SK-N-SH (cell line): Measurements from ENCODE around the gene SLC39A13. TPM values are rescaled to one million over a fixed set of nuclear protein-coding genes. Genes with fewer than 3 reads are reported as not detected.

Experiments
- CTCF ChIA-PET: fragments of 300-600, 350-600 bp; formaldehyde crosslinking; extraction: SDS; loops from one replicate; lab custom pipeline; 2021; lab: Yijun Ruan, JAX
- POLR2A ChIA-PET: fragments of 350-600 bp; sonication (Branson Sonifier 250); formaldehyde crosslinking; extraction: SDS; loops from one replicate; lab custom pipeline; 2020; ENCODE audit warnings: antibody characterized with exemption, inconsistent platforms; lab: Yijun Ruan, JAX
- DNase-seq: peaks from one replicate; pipeline ENCODE4 v3.0.0; 2012
- H2AFZ ChIP-seq: fragments of 200-600 bp; sonication (generic); 2 replicates; pipeline ENCODE4 v1.8.1; 2016; ENCODE audit warnings: antibody characterized with exemption, mild to moderate bottlenecking, low read depth
- H3F3A ChIP-seq: fragments of 200-600 bp; sonication (generic); replicated peaks from 2 replicates; pipeline ENCODE3; 2016; ENCODE audit warnings: antibody characterized with exemption, mild to moderate bottlenecking; ENCODE audit not compliant: insufficient read depth
- H3K27ac ChIP-seq, 2 experiments: fragments of 200-500 bp in 1 of 2; fragments of 200-600 bp in 1 of 2; sonication (Bioruptor generic) in 1 of 2; sonication (generic), shearing (Covaris generic) in 1 of 2; 2 replicates each; pipeline versions ENCODE4 v1.5.1 to v1.6.1; 2014 to 2016; ENCODE audit warnings: low read depth in 2 of 2, inconsistent platforms in 1 of 2, low read length in 1 of 2, mild to moderate bottlenecking in 1 of 2, mixed read lengths in 1 of 2
- H3K27me3 ChIP-seq: fragments of 200-600 bp; sonication (generic), shearing (Covaris generic); 2 replicates; pipeline ENCODE4 v1.6.1; 2016; ENCODE audit warnings: mixed run types; ENCODE audit not compliant: insufficient read depth
- H3K36me3 ChIP-seq, 2 experiments: fragments of 200-500 bp in 1 of 2; fragments of 200-600 bp in 1 of 2; sonication (Bioruptor generic) in 1 of 2; sonication (generic) in 1 of 2; replicated peaks in 1 of 2; 2 replicates each; pipeline versions ENCODE3 to v1.5.1; 2014 to 2016; ENCODE audit warnings: low read length in 1 of 2, mild to moderate bottlenecking in 1 of 2; ENCODE audit not compliant: insufficient read depth in 2 of 2, control insufficient read depth in 1 of 2
- H3K4me1 ChIP-seq, 2 experiments: fragments of 200-500 bp in 1 of 2; fragments of 200-600 bp in 1 of 2; sonication (Bioruptor generic) in 1 of 2; sonication (generic), shearing (Covaris generic) in 1 of 2; 2 replicates each; pipeline versions ENCODE4 v1.5.1 to v1.6.1; 2014 to 2016; ENCODE audit warnings: low read depth in 1 of 2, low read length in 1 of 2, mixed run types in 1 of 2; ENCODE audit not compliant: insufficient read depth in 2 of 2, control insufficient read depth in 1 of 2
- H3K4me2 ChIP-seq: fragments of 200-600 bp; sonication (generic), shearing (Covaris generic); 2 replicates; pipeline ENCODE4 v1.6.1; 2017; ENCODE audit warnings: mixed run types
- H3K4me3 ChIP-seq, 2 experiments: fragments of 200-500 bp in 1 of 2; fragments of 200-600 bp in 1 of 2; sonication (Bioruptor generic) in 1 of 2; sonication (generic), shearing (Covaris generic) in 1 of 2; 2 replicates each; pipeline versions ENCODE4 v1.5.1 to v1.8.1; 2014 to 2016; ENCODE audit warnings: low read depth in 2 of 2, inconsistent platforms in 1 of 2, low read length in 1 of 2, mild to moderate bottlenecking in 1 of 2, mixed read lengths in 1 of 2, moderate library complexity in 1 of 2
- H3K79me2 ChIP-seq: fragments of 200-600 bp; sonication (generic); 2 replicates; pipeline ENCODE4 v1.8.1; 2017; ENCODE audit warnings: mild to moderate bottlenecking; ENCODE audit not compliant: insufficient read depth
- H3K9ac ChIP-seq: fragments of 200-600 bp; sonication (generic); 2 replicates; pipeline ENCODE4 v1.6.1; 2017; ENCODE audit warnings: mixed run types
- H3K9me2 ChIP-seq: fragments of 200-600 bp; sonication (generic); 2 replicates; pipeline ENCODE4 v1.6.1; 2017; ENCODE audit warnings: mixed run types
- H3K9me3 ChIP-seq: fragments of 200-600 bp; sonication (generic); 2 replicates; pipeline ENCODE4 v1.6.1; 2017; ENCODE audit warnings: mixed run types, mild to moderate bottlenecking, moderate library complexity
- H4K20me1 ChIP-seq: fragments of 200-600 bp; sonication (generic); 2 replicates; pipeline ENCODE4 v1.6.1; 2017; ENCODE audit warnings: mild to moderate bottlenecking, mixed run types; ENCODE audit not compliant: insufficient read depth
- CTCF ChIP-seq: fragments of 200-600 bp; sonication (generic); IDR thresholded peaks from 2 replicates; pipeline ENCODE4 v1.6.1; 2017; ENCODE audit warnings: antibody characterized with exemption, mild to moderate bottlenecking, moderate library complexity
- EP300 ChIP-seq, 2 experiments: IDR thresholded peaks; 2 replicates each; pipeline versions ENCODE4 v1.4.0 to v1.6.1; 2012; ENCODE audit warnings: borderline replicate concordance in 1 of 2, low read depth in 1 of 2, low read length in 1 of 2
- FOSL2 ChIP-seq: IDR thresholded peaks from 2 replicates; pipeline ENCODE4 v1.4.0; 2012; ENCODE audit warnings: low read depth, mild to moderate bottlenecking, moderate library complexity, borderline replicate concordance
- FOXJ3 ChIP-seq: sonication (generic); formaldehyde crosslinking; IDR thresholded peaks from 2 replicates; pipeline ENCODE4 v1.5.1; 2020; ENCODE audit warnings: mild to moderate bottlenecking, missing genetic modification reagents
- FOXM1 ChIP-seq: IDR thresholded peaks from 2 replicates; pipeline ENCODE4 v1.4.0; 2012; ENCODE audit warnings: low read depth, mild to moderate bottlenecking
- GABPA ChIP-seq: IDR thresholded peaks from 2 replicates; pipeline ENCODE4 v1.4.0; 2012; ENCODE audit warnings: low read depth, mild to moderate bottlenecking
- GATA2 ChIP-seq: sonication (generic); formaldehyde crosslinking; IDR thresholded peaks from 2 replicates; pipeline ENCODE4 v1.5.0; 2020; ENCODE audit warnings: mild to moderate bottlenecking, missing genetic modification reagents
- JUND ChIP-seq: IDR thresholded peaks from 2 replicates; pipeline ENCODE4 v1.4.0; 2012
- MAX ChIP-seq: IDR thresholded peaks from 2 replicates; pipeline ENCODE4 v1.4.0; 2012; ENCODE audit warnings: low read depth
- MEF2A ChIP-seq: IDR thresholded peaks from 2 replicates; pipeline ENCODE4 v1.4.0; 2012; ENCODE audit warnings: low read depth, borderline replicate concordance
- MXI1 ChIP-seq: IDR thresholded peaks from 2 replicates; pipeline ENCODE4 v1.6.1; 2012; ENCODE audit warnings: mild to moderate bottlenecking, low read depth, low read length, improper control_type of control experiment
- NFIC ChIP-seq: IDR thresholded peaks from 2 replicates; pipeline ENCODE4 v1.4.0; 2012; ENCODE audit warnings: borderline replicate concordance
- NRF1 ChIP-seq: IDR thresholded peaks from 2 replicates; pipeline ENCODE4 v1.6.1; 2012; ENCODE audit warnings: low read depth, mild to moderate bottlenecking, low read length
- PBX3 ChIP-seq: IDR thresholded peaks from 2 replicates; pipeline ENCODE4; 2012
- POLR2AphosphoS5 ChIP-seq: IDR thresholded peaks from 2 replicates; pipeline ENCODE4 v1.6.1; 2012; ENCODE audit warnings: low read depth, low read length
- RAD21 ChIP-seq: IDR thresholded peaks from 2 replicates; pipeline ENCODE4 v1.6.1; 2012; ENCODE audit warnings: mild to moderate bottlenecking, low read length
- REST ChIP-seq: IDR thresholded peaks from 2 replicates; pipeline ENCODE4 v1.6.1; 2012; ENCODE audit warnings: mild to moderate bottlenecking, low read depth, low read length, moderate library complexity
- RFX5 ChIP-seq: IDR thresholded peaks from 2 replicates; pipeline ENCODE4 v1.6.1; 2012; ENCODE audit warnings: mild to moderate bottlenecking, improper control_type of control experiment, low read length
- RXRA ChIP-seq: IDR thresholded peaks from 2 replicates; pipeline ENCODE4 v1.4.0; 2012; ENCODE audit warnings: low read depth, mild to moderate bottlenecking, borderline replicate concordance
- SIN3A ChIP-seq: IDR thresholded peaks from 2 replicates; pipeline ENCODE4 v1.6.1; 2012; ENCODE audit warnings: low read depth, mild to moderate bottlenecking, low read length, moderate library complexity, borderline replicate concordance
- SMC3 ChIP-seq: IDR thresholded peaks from 2 replicates; pipeline ENCODE4 v1.6.1; 2012; ENCODE audit warnings: low read depth, low read length, improper control_type of control experiment
- TAF1 ChIP-seq: IDR thresholded peaks from 2 replicates; pipeline ENCODE4 v1.6.1; 2012; ENCODE audit warnings: low read depth, mild to moderate bottlenecking, low read length, moderate library complexity, borderline replicate concordance
- TCF12 ChIP-seq: IDR thresholded peaks from 2 replicates; pipeline ENCODE4 v1.4.0; 2012
- USF1 ChIP-seq: IDR thresholded peaks from 2 replicates; pipeline ENCODE4 v1.4.0; 2012; ENCODE audit warnings: low read depth, borderline replicate concordance
- USF2 ChIP-seq: fragments of 150-350 bp; IDR thresholded peaks from 2 replicates; pipeline ENCODE4 v1.6.1; 2017; ENCODE audit warnings: antibody characterized with exemption, low read length, low read depth, borderline replicate concordance
- YY1 ChIP-seq: IDR thresholded peaks from 2 replicates; pipeline ENCODE4 v1.4.0; 2012; ENCODE audit warnings: low read depth, mild to moderate bottlenecking
- WGBS: methylation state at CpG from one replicate; pipeline ENCODE4 v1.1.6; 2017; ENCODE audit warnings: low lambda C conversion rate; 5-methylcytosine and 5-hydroxymethylcytosine counted together
- polyA plus RNA-seq, 3 experiments: library from polyadenylated mRNA; depleted of rRNA; stranded (reverse); fragments of >200 nt; gene quantifications; 2 replicates each; pipeline ENCODE4 v1.2.3, GENCODE V29; 2012

The SLC39A13 gene
- polyA plus RNA-seq, 1 of the 3 experiments (the other 2 are of a cell fraction): 65.5 TPM

- H3K9me3 ChIP-seq: no peaks in the 10 kb centered on the region
- H3F3A ChIP-seq: peaks cover 38% of the 10 kb centered on the region
- peaks cover 12 to 15% of the 10 kb centered on the region in 2 experiments; a peak in 3 of 4 replicates for H3K4me1 ChIP-seq
- H3K36me3 ChIP-seq: peaks cover 53 to 63% of the 10 kb centered on the region in 2 experiments
- 0 out of 2 replicates have a peak, but pooled peaks cover 3% of the 10 kb centered on the region for H4K20me1 ChIP-seq
- H3K4me2 ChIP-seq: peak overlapping the region; percentile 59
- no peak overlapping the region for H3K4me3 ChIP-seq
- ChIA-PET POLR2A (interaction anchor here (0.7 kb wide), 1 partner anchor 10 kb away, joined by 3 read pairs; the partner anchor contains the start of gene PSMC3), CTCF (interaction anchor here (0.7 to 1.7 kb wide), 4 partner anchors 9 to 61 kb away, joined by 3 to 6 read pairs (median 4); no protein-coding TSS in a partner anchor)
- peak overlapping the region; percentile 71 to 83 for H3K27ac ChIP-seq
- H3K27me3 ChIP-seq: no peaks in the 10 kb centered on the region
- 18% methylated on average over 6 of the region's 13 CpGs for WGBS
- peaks cover 17% of the 10 kb centered on the region; the same call in 1 of the 2 replicates for H3K79me2 ChIP-seq
- peak overlapping the region; percentile 44; the same call in 1 of the 2 replicates for H3K9ac ChIP-seq
- no peak overlapping the region for H2AFZ ChIP-seq
- DNase-seq: no peak
- no peaks in the 10 kb centered on the region for H3K9me2 ChIP-seq
- peak; percentile 74; the same call in 1 of the 2 replicates for TF ChIP-seq FOSL2
- no peak for TF ChIP-seq RFX5
- TF ChIP-seq FOXJ3: no peak
- TF ChIP-seq MXI1: no peak
- no peak for TF ChIP-seq CTCF
- no peak for TF ChIP-seq RAD21
- TF ChIP-seq SIN3A: 0 out of 2 replicates have a peak, but pooled peaks have one; percentile 86
- TF ChIP-seq SMC3: no peak
- no peak for TF ChIP-seq GABPA
- peak; percentile 77 for TF ChIP-seq PBX3
- TF ChIP-seq JUND: peak; percentile 81
- TF ChIP-seq NRF1: no peak; the same call in 1 of the 2 replicates
- TF ChIP-seq EP300 (IDR thresholded peaks at IDR 0.05; ENCODE audit: borderline replicate concordance in 1 of 2, low read depth in 1 of 2, low read length in 1 of 2): no peak; a peak in 1 of 4 replicates
- peak; percentile 79 for TF ChIP-seq MAX
- peak; percentile 67; the same call in 1 of the 2 replicates for TF ChIP-seq TCF12
- peak; percentile 94 for TF ChIP-seq NFIC
- TF ChIP-seq REST: no peak
- TF ChIP-seq MEF2A: no peak
- no peak for TF ChIP-seq GATA2 (CRISPR knock-in tag)
- 0 out of 2 replicates have a peak, but pooled peaks have one; percentile 12 for TF ChIP-seq TAF1
- peak; percentile 51; the same call in 1 of the 2 replicates for TF ChIP-seq POLR2AphosphoS5
- no peak for TF ChIP-seq RXRA
- no peak for TF ChIP-seq FOXM1
- TF ChIP-seq USF2: no peak
- TF ChIP-seq YY1: peak; percentile 44; the same call in 1 of the 2 replicates
- no peak for TF ChIP-seq USF1
Measured at GRCh38 chr11:47415949-47416472, 7.6 kb downstream of the SLC39A13 start.
